CD1c-positive myeloid dendritic cell (primary cell): ENCODE results near the gene GADD45G.

ENCODE experiments used
- DNase-seq: peaks from one replicate; pipeline ENCODE4 v3.0.0-alpha.2; 2016; ENCODE audit errors: extremely low spot score

The GADD45G gene

DNA sequence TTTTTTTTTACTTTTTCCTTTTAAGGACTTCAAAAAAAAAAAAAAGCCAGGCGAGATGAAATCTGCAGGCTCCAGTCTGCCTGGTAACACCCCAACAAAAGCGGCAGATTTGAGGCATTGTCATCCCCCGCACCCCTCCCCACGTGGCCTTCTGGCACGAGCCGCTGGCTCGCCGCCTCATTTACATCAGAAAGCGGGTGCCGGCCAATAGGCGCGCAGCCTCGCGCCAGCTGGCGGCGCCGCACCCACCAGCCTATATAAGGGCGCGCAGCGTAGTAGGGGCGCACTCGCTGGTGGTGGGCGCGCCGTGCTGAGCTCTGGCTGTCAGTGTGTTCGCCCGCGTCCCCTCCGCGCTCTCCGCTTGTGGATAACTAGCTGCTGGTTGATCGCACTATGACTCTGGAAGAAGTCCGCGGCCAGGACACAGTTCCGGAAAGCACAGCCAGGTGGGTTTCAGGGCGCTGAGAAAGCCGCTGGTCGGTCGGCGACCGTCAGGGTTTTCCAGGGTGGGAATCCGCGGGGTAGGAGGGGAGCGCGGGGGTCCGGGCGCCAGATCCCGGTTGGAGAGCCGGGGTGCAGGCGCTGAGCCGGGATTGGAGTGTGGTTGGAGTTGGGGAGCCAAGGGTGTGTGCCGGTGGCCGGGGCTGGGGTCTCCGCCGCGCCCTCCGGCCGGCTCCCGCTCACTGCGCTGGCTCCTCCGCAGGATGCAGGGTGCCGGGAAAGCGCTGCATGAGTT lies at the start of gene GADD45G:
Gene GADD45G, plus strand, starts transcription at position 284 of the 736 bp plus-strand sequence. Its CDS starts 110 bp downstream, at position 394.
- DNase-seq = peak; percentile 98

GRCh38 chr9:89555036-89555415 lies 49.8 kb upstream of the GADD45G start:
- no peak for DNase-seq

- DNase-seq = peak; percentile 16
Measured at GRCh38 chr9:89555451-89556375, 49.1 kb upstream of the GADD45G start.

DNA sequence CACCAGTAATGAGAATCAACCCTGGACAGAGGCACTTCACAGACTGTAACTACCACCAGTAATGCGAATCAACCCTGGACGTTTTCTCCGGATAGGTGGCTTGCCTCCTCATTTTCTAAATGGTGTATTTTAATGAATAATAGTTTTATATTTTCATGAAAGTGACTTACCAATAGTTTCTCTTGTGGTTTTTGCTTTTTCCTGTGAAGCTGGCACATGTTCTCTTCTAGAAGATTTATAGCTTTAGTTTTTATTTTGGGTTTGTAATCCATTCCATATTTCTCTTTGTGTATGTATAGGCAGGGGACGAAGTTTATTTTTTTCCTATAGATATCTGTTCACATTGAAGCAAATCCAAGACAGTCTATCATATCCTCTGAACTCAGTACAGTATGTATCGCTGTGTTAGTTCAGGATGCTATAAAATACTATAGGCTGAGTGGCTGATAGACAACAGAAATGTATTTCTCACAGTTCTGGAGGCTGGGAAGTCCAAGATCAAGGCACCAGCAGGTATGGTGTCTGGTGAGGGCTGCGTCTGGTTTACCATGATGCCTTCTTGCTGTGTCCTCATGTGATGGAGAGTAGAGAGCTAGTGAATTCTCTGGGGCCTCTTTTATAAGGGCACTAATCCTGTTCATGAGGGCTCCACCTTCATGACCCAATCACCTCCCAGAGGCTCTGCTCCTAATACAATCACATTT lies 46.5 kb upstream of the GADD45G start:
- DNase-seq = no peak

DNA sequence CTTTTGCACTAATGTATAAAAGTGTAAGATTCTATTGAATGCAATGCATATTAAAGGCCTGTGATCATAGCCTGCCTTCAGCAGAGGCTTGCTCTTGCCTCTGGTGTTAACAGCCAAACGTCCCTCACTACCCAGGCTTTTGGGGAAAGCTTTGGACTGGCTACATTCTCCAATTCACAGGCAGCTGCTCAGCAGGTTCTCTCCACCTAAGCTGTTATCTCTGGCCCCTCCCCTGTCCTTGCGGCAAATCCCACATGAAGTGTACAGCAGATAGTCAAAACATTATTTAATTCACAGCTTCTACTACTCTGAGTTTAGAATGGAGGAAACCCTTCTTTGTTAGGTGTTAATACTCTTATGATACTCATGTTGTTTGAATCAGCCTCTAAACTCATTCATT lies 45.9 kb upstream of the GADD45G start:
- no peak for DNase-seq

GRCh38 chr9:89562186-89562814 lies 42.5 kb upstream of the GADD45G start:
- no peak for DNase-seq

GRCh38 chr9:89563571-89564345 lies 41.1 kb upstream of the GADD45G start:
- DNase-seq = no peak

DNA sequence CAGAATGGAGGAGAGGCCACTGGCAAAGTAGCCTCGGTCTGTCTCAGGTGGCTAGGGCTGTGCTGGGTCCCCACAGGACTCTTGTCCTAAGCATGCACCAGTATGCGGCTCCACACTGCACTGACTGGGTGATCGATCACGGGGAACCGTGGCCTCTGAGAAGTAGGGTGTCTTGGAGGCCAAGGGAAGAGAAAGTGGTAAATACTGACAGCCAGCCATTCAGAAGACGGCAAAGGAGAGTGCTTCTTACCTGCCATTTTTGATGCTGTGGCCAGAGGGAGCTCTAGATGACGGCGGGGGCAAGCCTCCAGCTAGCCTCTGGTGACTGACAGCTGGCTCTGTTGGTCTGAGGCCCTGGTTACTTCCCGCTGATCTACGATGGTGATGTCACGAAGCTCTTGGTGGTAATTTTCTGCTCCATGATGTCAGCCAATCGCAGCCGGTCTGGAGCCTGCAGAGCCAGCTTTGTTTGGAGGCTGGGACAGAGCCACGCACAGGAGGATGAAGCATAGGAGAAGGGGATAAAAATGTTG lies 40.4 kb upstream of the GADD45G start:
- DNase-seq = peak; percentile 10

GRCh38 chr9:89567649-89568048 lies 37.2 kb upstream of the GADD45G start:
- DNase-seq = no peak

DNA sequence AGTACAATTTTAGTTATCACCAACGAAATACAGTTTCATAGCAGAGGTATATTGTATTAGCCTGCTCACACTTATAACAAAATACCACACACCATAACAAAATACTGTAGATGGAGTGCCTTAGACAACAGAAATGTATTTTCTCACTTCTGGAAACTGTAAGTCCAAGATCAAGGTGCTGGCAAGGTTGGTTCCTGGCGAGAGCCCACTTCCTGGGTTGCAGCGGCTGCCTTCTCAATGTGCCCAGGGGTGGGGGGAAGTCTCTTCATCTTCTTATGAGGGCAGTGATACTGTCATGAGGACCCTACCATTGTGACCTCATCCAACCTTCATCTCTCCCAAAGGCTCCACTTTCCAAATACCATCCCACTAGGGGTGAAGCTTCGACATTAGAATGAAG lies 30.5 kb upstream of the GADD45G start:
- no peak for DNase-seq

DNA sequence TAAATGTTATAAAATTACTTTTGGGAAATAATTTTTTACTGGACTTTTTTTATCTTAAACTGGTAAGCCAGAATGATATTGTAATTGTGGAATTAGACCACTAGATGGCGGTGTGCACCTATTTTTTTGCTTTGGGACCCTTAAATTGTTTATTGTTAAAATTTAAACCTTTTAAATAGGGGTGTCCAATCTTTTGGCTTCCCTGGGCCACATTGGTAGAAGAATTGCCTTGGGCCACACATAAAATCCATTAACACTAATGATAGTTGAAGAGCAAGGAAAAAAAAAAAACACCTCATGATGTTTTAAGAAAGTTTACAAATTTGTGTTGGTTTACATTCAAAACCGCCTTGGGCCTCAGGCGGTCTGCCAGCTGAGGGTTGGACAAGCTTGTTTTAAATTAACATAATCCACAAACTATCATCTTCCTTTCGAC lies 28.4 kb upstream of the GADD45G start:
- DNase-seq = peak; percentile 67

GRCh38 chr9:89577363-89577762 lies 27.4 kb upstream of the GADD45G start:
- no peak for DNase-seq

GRCh38 chr9:89579741-89580385 lies 24.9 kb upstream of the GADD45G start:
- DNase-seq = peak; percentile 11

DNA sequence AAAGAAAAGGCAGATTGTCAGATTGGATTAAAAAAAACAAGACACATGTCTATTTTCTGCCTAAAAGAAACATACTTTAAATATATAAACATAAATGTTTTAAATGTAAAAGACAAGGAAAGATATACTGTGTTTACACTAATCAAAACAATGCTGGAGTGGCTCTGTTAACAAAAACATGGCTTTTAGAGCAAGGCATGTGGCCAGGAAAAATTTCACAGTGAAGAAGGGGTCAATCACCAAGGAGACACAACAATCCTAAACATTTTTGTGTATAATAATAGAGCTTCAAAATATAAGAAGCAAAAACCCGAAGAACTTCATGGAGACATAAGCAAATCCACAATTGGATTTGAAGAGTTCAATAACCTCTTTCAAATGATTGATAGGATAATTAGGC lies 18.5 kb upstream of the GADD45G start:
- DNase-seq = no peak

GRCh38 chr9:89588271-89588879 lies 16.4 kb upstream of the GADD45G start:
- DNase-seq = no peak

DNA sequence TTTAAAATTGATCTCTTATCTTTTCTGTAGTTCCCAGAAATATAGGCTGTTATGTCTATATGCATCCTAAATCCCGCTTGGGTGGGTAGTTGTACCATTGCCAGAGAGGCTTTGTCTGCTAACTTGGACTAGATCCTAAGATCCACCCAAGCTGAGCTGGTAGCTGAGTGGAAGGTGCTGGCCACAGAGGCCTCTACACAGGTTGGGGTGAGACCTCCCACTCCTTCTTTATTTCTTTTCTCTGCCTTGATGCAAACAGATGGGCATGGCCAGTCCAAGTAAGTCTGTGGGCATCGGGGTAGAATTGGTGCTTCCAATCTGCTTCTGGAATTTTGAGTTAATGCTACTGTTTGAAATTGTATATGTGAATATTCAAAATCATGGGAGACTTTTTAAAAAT lies 14.4 kb upstream of the GADD45G start:
- DNase-seq = no peak

DNA sequence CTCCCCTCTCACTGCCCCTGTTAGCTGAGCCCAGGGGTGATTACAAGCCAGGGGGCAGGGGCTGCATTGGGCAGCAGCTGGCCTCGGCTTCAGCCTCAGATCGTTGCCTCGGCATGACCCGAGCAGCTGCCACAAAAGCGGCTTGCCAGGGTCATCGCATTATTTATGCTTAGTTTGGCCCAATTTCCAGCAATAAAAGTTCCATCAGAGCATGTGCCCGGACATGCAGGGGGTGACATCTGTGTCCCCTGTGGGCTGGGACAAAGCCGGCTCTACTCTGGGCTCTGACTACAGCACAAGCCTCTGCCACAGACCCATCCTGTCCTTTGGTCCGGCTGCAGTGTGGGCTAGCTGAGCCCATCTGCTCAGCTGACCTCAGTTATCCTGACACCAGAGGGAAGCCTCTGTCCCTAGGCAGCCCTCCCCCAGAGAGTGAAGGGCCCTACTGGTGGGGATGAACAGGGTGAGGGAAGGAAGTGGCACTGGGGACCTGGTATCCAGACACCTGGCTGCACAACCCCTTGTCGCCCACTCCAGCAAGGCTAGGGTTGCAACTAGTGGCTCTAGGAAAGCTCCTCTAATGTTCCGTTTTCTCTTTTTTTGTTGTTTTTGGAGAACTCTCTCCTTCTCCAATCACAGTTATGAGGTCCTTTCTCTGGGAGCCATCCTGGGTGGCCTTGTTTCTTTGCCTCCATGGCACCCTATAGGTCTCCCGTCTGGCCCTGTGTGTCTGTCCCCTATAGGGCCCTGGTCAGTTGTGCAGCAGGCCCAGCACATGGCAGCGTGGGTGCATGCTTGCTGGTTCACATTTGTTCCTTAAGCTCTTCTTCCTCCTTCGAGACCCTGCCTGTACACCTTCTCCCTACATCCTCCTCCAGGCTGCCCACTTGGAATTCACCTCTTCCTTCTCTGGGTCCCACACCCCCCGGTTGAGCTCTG lies 13.3 kb upstream of the GADD45G start:
- no peak for DNase-seq

DNA sequence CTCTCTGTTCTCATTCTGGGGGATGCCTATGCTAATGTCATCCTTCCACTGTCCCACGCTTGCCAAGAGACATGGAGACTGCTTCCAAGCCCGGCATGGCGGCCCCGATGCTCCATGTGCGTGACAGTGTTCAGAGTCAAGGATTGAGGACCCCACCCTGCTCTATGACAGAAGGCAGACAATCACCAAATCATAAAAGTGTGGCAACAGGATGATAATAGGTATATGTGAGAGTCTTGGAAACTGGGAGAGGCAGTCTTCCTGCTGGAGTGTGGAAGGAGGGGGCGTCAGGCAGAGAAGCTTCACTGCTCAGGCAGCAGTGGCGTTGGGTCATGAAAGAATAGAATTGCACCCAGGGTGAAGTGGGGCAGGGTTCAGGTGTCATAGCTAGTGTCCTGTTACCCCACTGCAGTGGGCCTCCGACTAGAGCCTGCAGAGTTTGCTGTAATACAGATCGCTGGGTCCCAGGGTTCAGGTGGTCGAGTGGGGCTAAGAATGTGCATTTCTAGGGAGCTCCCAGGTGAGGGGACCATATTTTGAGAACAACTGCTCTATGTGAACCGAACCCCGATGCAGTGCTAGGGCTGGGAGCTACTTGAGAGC lies 12.5 kb upstream of the GADD45G start:
- no peak for DNase-seq
